Caki2 (cell line): ENCODE data around the gene ENPP3. TPM values are rescaled to one million over a fixed set of nuclear protein-coding genes. Genes with fewer than 3 reads are reported as not detected.
A peak's percentile ranks its signal among the peaks of the same experiment; 100 is the strongest.

Experiments
- DNase-seq: peaks from one replicate; pipeline ENCODE4 v3.0.0-alpha.2; 2015; ENCODE audit warnings: low read depth
- in situ Hi-C: cut with HindIII; loops from 2 replicates; pipeline ENCODE4 v1.10.0; 2016; ENCODE audit warnings: low sequenced_read_pairs, low pct_unique_long_range_greater_than_20kb, mixed read lengths
- total RNA-seq: library from RNA; depleted of rRNA; stranded (reverse); fragments of >200 nt; shearing (Covaris generic); gene quantifications from 2 replicates; pipeline ENCODE4 v1.2.3, GENCODE V29; 2014; ENCODE audit warnings: low replicate concordance; rRNA removed

The ENPP3 gene
- total RNA-seq: 0.17 and 0.29 TPM in 2 replicates

DNA sequence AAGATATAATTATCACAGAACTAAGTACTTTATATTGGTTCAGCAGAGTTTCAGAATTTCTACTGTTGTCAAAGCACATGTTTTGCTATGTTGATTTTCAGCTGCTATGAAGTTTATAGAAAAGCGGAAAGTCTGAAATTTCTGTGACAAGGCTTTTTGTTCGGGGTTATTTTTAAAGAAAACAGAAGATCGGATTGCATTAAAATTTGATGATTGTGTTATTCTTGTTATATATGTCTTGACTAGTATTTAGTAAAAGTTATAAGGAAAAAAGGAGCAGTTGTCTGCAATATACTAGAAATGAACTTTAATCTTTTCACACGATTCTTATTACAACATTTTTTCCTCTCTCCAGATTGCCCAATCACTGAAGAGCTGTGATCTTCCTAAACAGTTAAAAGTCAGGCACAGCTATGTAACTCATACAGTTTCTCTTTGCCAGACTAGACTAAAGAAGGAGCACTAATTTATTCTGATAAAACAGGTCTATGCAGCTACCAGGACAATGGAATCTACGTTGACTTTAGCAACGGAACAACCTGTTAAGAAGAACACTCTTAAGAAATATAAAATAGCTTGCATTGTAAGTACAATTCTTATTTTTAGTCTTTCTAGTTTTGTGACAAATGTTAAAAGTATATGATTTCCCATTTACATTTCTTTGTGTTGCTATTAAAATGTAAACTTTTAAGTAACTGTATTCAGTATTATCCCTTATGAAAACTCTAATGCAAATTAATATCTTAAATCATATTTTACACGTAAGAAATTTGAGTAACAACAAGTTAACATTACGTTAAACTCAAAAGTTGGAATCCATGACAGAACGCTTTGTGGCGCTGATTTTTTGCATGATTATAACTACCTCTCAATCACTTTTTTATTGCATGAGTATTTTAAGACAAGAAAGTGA is at the start of gene ENPP3:
TSS of gene ENPP3 (plus strand) at position 423 of the 913 bp plus-strand sequence. CDS start at position 506, 83 bp downstream.
- no peak for DNase-seq
- in situ Hi-C loops: no loop called here

- no peak for DNase-seq
- in situ Hi-C loops: no loop called here
Observed at GRCh38 chr6:131587909-131588308, 49.2 kb upstream of the ENPP3 start.

DNA sequence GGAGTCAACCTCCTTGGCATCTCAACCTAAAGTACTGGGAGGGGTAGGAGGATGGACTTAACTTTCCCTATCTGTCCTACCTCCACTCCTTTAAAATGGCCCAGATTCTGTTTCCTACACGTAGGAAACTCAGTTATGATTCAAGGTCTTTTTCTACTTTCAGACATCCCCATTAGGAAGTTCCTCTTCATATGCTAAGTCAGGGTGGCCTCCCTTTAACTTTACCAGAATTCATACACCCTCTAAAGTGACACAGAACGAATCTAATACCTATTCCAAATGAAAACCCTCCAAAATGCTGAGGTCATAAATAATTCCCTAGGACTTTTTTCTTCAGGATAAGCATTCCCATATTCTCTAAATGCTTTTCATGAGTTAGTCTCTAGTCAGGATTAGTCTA is 48.5 kb upstream of the ENPP3 start:
- in situ Hi-C loops: no loop called here
- no peak for DNase-seq

- in situ Hi-C loops: no loop called here
- DNase-seq: no peak
Observed at GRCh38 chr6:131592935-131593334, 44.2 kb upstream of the ENPP3 start.

DNA sequence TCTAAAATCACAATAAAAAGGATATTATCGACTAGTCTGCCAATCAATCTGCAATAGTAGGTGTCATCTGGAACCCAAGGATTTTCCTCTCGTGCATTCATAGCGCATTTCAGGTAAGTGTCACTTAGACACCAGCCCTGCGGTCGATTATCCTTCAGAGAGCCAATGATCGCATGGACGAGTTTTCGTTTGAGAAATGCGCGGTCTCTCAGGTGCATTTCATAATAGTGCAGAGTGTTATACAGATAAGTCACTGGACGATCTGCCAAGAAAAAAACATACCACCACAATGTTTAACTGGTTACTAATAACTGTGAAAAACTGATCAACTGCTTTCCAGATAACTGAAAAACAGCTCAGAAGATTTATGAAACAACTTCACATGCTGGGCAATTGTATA is 43.0 kb upstream of the ENPP3 start:
- in situ Hi-C loops: no loop called here
- DNase-seq: no peak

DNA sequence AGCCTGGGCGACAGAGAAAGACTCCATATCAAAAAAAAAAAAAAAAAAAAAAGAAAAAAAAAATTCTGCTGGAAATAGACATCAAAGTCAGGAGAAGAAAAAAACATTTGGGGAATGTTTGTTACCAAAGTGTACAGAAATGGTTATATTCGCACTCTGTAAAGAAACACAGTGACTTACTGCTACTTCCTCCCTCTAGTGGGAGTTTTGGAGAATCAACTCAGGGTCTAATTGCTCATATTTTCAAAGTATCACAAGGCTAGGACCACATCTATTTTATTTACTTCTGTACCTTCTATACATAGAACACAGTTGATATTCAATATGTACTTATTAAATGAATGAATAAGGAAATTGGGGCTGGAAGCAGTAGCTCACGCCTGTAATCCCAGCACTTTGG is 39.7 kb upstream of the ENPP3 start:
- DNase-seq: no peak
- in situ Hi-C loops: no loop called here

DNA sequence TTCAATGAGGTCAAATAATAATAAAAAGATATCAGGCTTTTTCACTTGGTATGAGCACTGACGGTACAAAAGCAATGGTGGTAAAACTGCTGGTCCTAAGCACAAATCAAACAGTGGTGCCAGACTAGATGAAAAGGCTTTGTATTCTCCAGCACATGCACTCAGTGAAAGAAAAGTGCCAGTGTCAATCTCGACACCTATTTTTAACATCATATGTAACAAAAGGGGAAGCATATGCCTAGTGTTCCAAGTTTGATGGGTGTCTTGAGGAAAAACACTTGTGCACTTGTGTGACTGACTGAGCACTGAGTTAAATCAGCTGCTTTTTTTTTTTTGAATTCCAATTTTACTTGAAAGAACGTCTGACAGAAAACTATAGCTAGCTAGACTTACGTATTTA is 36.4 kb upstream of the ENPP3 start:
- in situ Hi-C loops: no loop called here
- DNase-seq: no peak

- DNase-seq: peak; percentile 55
Observed at GRCh38 chr6:131602781-131603312, 34.3 kb upstream of the ENPP3 start.

GRCh38 chr6:131613296-131613925 is 23.7 kb upstream of the ENPP3 start:
- no peak for DNase-seq
- in situ Hi-C loops: no loop called here

More at GRCh38 chr6:131602781-131603312, 34.3 kb upstream of the ENPP3 start:
- in situ Hi-C loops: no loop called here

DNA sequence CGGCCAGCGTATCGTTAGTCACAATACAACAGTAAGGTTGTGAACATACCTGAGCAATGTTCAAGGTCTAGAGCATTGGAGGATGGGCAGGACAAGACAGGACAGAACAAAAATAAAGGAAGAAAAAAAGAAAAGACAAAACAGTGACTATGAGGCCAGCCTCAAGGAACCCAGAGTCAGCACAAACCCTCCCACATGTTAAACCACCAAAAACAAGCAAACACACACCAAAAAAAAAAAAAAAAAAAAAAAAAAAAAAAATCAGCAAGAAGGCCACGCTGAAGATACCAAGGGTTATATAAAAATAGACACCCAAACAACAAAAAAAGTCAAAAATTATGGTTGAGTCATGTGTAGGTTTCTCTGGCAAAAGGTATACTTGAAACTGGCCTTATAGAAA is 21.8 kb upstream of the ENPP3 start:
- no peak for DNase-seq
- in situ Hi-C loops: no loop called here

GRCh38 chr6:131627724-131628682 is 9.1 kb upstream of the ENPP3 start, which contains the start of gene MED23:
Gene MED23 (minus strand): TSS chr6:131628242. CDS start chr6:131628049, 193 bp downstream.
- DNase-seq: peak; percentile 97
- in situ Hi-C loops: no loop called here

DNA sequence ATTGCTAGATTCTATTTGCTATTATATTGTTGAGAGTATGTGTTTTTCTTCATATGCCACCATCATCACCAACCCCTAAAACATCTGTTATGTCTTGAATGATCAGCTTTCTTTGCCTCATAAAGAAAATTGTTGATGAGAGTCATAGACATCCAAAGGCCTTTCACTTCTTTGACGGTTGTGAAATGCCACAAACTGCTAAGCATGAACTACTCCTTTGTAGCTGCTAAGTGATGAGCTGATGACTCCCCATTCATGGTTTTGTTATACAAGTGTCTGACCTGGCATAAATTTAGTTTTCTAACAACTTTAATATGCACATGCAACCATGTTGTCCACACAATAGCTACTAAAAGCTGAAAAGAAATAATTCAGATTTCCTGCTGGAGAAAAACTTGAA is 8.4 kb upstream of the ENPP3 start:
- in situ Hi-C loops: no loop called here

DNA sequence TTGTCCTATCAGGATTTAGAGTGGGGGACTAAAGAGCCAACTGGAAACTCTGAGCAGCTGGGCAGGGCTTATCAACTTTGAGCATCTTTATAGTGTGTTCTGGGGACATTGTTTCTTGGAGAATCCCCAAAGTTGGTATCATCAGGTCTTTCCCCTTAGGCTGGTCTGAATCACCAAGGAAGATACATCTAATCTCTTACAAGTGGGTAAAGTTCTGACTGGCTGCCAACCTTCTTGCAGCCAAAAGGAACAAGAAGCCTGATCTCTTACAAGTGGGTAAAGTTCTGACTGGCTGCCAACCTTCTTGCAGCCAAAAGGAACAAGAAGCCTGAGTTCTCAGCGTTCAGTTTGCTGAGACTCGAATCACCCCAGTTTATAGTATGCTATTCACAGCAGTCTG is 7.5 kb upstream of the ENPP3 start:
- DNase-seq: no peak
- in situ Hi-C loops: no loop called here

More for the DNA sequence above, 8.4 kb upstream of the ENPP3 start:
- no peak for DNase-seq

GRCh38 chr6:131631625-131632289 is 5.3 kb upstream of the ENPP3 start:
- DNase-seq: no peak
- in situ Hi-C loops: no loop called here

- in situ Hi-C loops: no loop called here
- peak; percentile 91 for DNase-seq
Observed at GRCh38 chr6:131635384-131636340, 1.4 kb upstream of the ENPP3 start.

DNA sequence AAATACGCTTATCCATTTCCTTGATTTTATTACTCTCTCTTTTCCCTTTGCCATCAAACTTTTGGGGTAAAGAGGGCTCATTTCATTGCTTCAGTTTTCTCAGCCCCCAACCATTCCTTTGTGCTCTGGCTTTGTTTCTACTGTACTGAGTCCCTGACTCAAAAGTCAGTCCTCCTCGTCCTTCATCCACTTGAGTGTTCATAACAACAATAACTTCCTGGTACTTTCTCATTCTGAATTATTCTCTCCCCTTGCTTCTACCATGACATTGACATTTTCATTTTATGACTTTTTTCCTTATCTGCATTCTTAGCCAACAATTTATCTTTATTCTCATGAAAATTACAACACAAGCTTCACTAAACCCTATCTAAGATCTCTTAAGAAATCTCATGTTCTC is 911 bp downstream of the ENPP3 start:
- in situ Hi-C loops: no loop called here
- DNase-seq: no peak

GRCh38 chr6:131640100-131640499 is 3.0 kb downstream of the ENPP3 start:
- DNase-seq: no peak
- in situ Hi-C loops: no loop called here
